AG04450 (cell line): ENCODE measurements around the gene EEF1A2. TPM values are rescaled to one million over a fixed set of nuclear protein-coding genes. Genes with fewer than 3 reads are reported as not detected.

ENCODE experiments used
- CTCF ChIA-PET: fragments of 300-600, 350-600 bp; formaldehyde crosslinking; extraction: SDS; loops from one replicate; lab custom pipeline; 2022; ENCODE audit warnings: antibody characterized with exemption, inconsistent platforms; lab: Charles Lee
- POLR2A ChIA-PET: fragments of 350-600 bp; formaldehyde crosslinking; extraction: SDS; loops from one replicate; lab custom pipeline; 2021; ENCODE audit warnings: antibody characterized with exemption, inconsistent platforms; lab: Yijun Ruan, JAX
- DNase-seq: peaks from one replicate; pipeline ENCODE4 v3.0.0-alpha.2; 2011; ENCODE audit warnings: low read depth, low spot score
- H3K27ac ChIP-seq: one replicate; pipeline ENCODE4 v1.5.1; 2012; ENCODE audit warnings: low read depth, low read length, control low read depth
- H3K27me3 ChIP-seq: one replicate; pipeline ENCODE4 v1.6.0; 2012; ENCODE audit warnings: low read length; ENCODE audit not compliant: control insufficient read depth, insufficient read depth
- H3K4me3 ChIP-seq: 2 replicates; pipeline ENCODE4 v1.5.1; 2011; ENCODE audit warnings: mild to moderate bottlenecking, low read depth, low read length, control low read depth
- H3K9me3 ChIP-seq: 2 replicates; pipeline ENCODE4 v1.5.1; 2012; ENCODE audit warnings: low read length; ENCODE audit not compliant: control insufficient read depth, insufficient read depth
- CTCF ChIP-seq: IDR thresholded peaks from 2 replicates; pipeline ENCODE4 v1.5.1; 2011; ENCODE audit warnings: low read depth, low read length, control low read depth, inconsistent platforms
- polyA plus RNA-seq: library from polyadenylated mRNA; depleted of rRNA; stranded (reverse); fragments of >200 nt; gene quantifications from 2 replicates; pipeline ENCODE4 v1.2.3, GENCODE V29; 2011

Gene EEF1A2
- polyA plus RNA-seq, 1 experiment, result 0.94 TPM

DNA sequence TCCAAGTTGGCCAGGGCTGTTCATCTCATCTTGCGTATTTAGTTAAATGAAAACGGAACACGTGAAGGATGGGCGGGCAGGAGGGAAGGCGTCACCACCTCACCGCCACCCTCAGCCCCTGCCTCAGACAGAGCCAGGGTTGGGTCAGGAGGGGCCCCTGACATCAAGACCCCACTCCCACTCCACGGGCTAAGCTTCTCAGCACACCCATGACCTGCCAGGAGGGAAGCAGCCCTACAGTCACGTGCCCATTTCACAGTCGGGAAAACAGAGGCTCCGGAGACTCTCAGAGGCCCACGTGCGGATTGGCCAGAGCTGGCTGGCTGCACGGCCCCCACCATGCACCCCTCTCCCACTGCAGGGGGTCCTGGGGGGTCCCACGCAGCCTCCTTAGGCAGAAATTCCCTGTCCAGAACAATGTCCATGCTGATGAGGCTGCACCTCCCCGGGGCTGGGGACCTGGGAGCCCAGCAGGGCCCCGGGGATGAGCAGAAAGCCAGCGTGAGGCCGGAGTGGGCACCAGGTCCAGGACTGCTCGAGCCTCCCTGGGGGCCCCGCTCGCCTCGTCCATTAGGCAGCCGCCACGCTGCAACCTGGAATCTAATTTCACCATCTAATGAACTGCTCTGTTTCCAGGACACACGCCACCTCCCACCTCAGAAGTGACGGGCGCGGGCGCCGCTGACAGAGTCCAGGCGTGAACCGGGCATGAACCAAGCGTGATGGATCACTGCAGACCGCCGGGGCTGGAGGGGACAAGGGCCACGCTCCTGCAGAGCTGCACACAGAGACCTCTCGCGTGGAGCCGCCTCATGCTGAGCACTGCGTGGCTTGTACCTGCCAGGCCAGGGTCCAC, 42.2 kb downstream of the EEF1A2 start:
- peaks cover 22% of the 10 kb centered on the region for H3K27me3 ChIP-seq
- TF ChIP-seq CTCF, result no peak
- ChIA-PET POLR2A (no interaction called here), CTCF (no interaction called here)
- no peak for DNase-seq
- H3K9me3 ChIP-seq, result no peaks in the 10 kb centered on the region; the same call in 1 of the 2 replicates
- no peak overlapping the region for H3K4me3 ChIP-seq
- no peak overlapping the region for H3K27ac ChIP-seq

DNA sequence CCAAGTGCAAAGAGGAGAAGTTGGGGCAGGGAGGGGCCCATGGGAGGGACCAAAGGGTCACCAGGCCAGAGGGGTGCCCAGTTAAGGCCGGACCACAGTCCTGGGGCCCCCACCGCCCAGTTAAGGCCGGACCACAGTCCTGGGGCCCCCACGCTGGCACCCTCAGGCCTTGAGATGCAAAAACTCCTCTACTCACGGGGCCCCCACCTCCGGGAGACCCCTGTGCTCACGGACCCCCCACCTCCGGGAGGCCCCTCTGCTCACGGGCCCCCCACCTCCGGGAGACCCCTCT, 43.4 kb downstream of the EEF1A2 start:
- POLR2A ChIA-PET, result no interaction called here
- CTCF ChIA-PET, result no interaction called here
- Histone ChIP-seq H3K4me3 (no peak overlapping the region), H3K27me3 (peaks cover 22% of the 10 kb centered on the region), H3K27ac (no peak overlapping the region), H3K9me3 (no peaks in the 10 kb centered on the region; the same call in 1 of the 2 replicates)
- no peak for TF ChIP-seq CTCF
- DNase-seq, result no peak

GRCh38 chr20:63454731-63455567, 43.9 kb downstream of the EEF1A2 start:
- H3K27me3 ChIP-seq, result peaks cover 22% of the 10 kb centered on the region
- POLR2A ChIA-PET, result no interaction called here

DNA sequence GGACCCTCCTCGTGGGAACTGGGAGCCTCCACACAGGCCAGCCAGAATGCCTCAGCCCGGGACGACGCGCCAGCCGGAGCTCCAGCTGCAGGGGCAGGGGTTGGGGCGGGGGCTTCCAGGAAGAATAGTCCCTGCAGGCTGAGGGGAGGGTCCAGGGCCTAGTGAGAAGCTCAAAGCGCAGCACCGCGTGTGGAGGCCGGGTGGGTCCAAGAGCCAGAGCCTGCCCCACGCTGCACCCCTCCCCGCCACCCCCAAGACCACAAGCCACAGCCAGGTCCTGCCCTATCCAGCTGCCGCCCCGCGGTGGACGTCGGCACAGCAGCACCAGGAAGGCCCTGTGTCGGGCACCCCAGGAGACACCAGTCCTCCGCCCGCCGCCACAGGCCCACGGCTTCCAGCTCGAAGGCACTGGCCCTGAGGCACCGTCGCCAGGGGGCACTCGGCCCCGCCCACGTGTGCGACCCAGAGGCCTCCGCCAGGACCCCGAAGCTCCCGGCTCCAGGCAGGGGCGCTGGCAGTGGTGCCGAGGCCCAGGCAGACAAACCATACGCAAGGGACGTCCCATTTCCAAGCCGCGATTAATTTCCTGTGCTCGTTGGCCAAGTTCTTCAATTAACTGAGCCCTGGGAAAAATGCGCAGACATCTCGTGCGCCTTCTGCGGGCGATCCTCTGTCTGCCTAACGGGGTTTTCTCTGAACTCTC, 45.9 kb downstream of the EEF1A2 start:
- Histone ChIP-seq H3K4me3 (no peak overlapping the region), H3K27ac (no peak overlapping the region), H3K9me3 (no peaks in the 10 kb centered on the region; the same call in 1 of the 2 replicates), H3K27me3 (peaks cover 25% of the 10 kb centered on the region)
- no peak for DNase-seq
- CTCF ChIA-PET, result no interaction called here
- TF ChIP-seq CTCF, result no peak
- POLR2A ChIA-PET, result no interaction called here

More at GRCh38 chr20:63454731-63455567, 43.9 kb downstream of the EEF1A2 start:
- Histone ChIP-seq H3K27ac (no peak overlapping the region), H3K9me3 (no peaks in the 10 kb centered on the region; the same call in 1 of the 2 replicates), H3K4me3 (no peak overlapping the region)
- no peak for TF ChIP-seq CTCF
- no peak for DNase-seq
- CTCF ChIA-PET, result no interaction called here
